HFFc6 (cell line): ENCODE measurements around the gene SARNP. TPM values are rescaled to one million over a fixed set of nuclear protein-coding genes. Genes with fewer than 3 reads are reported as not detected.

Experiments used
- DNase-seq: peaks from one replicate; pipeline ENCODE4 v3.0.0-alpha.2; 2018
- H3K27ac Mint-ChIP-seq: 2 replicates; pipeline ENCODE4 v1.8.0; 2020; ENCODE audit warnings: mild to moderate bottlenecking, mixed read lengths
- H3K27me3 Mint-ChIP-seq: 2 replicates; pipeline ENCODE4 v1.8.0; 2021; ENCODE audit warnings: mild to moderate bottlenecking, moderate library complexity, mixed read lengths; ENCODE audit not compliant: insufficient read depth
- H3K36me3 Mint-ChIP-seq: 2 replicates; pipeline ENCODE4 v1.8.0; 2021; ENCODE audit warnings: low read depth, mixed read lengths
- H3K4me1 Mint-ChIP-seq: 2 replicates; pipeline ENCODE4 v1.8.0; 2020; ENCODE audit warnings: low read depth, mixed read lengths
- H3K4me3 Mint-ChIP-seq: 2 replicates; pipeline ENCODE4 v1.8.0; 2020; ENCODE audit warnings: mild to moderate bottlenecking, moderate library complexity, mixed read lengths
- H3K9me3 Mint-ChIP-seq: 2 replicates; pipeline ENCODE4 v1.8.0; 2020; ENCODE audit warnings: mild to moderate bottlenecking, mixed read lengths
- total RNA-seq, 6 experiments: library from RNA; stranded (reverse); fragmentation: NEBNext Ultra II Directional; extraction: Animal tissue kit (Norgen Biotek cat#: 25700); gene quantifications; 2 replicates in 1 of 6; 3 replicates in 5 of 6; pipeline ENCODE4 v1.2.3, GENCODE V29; 2021
- TF ChIP-seq, protein P1 (sequence below): fragments of 200-600 bp; sonication (generic); IDR thresholded peaks from 2 replicates; pipeline ENCODE4 v1.5.0; 2021; ENCODE audit warnings: antibody characterized with exemption, mild to moderate bottlenecking

Gene SARNP
- total RNA-seq, 6 experiments from 2014 or later = 68.9 to 85.5 (median 78.4) TPM

- Mint-ChIP-seq H3K27ac (no peak overlapping the region), H3K27me3 (peaks cover 3% of the 10 kb centered on the region; the same call in 1 of the 2 replicates), H3K4me1 (peaks cover 26% of the 10 kb centered on the region), H3K9me3 (no peaks in the 10 kb centered on the region), H3K36me3 (no peaks in the 10 kb centered on the region), H3K4me3 (no peak overlapping the region)
- TF ChIP-seq, protein P1, sequence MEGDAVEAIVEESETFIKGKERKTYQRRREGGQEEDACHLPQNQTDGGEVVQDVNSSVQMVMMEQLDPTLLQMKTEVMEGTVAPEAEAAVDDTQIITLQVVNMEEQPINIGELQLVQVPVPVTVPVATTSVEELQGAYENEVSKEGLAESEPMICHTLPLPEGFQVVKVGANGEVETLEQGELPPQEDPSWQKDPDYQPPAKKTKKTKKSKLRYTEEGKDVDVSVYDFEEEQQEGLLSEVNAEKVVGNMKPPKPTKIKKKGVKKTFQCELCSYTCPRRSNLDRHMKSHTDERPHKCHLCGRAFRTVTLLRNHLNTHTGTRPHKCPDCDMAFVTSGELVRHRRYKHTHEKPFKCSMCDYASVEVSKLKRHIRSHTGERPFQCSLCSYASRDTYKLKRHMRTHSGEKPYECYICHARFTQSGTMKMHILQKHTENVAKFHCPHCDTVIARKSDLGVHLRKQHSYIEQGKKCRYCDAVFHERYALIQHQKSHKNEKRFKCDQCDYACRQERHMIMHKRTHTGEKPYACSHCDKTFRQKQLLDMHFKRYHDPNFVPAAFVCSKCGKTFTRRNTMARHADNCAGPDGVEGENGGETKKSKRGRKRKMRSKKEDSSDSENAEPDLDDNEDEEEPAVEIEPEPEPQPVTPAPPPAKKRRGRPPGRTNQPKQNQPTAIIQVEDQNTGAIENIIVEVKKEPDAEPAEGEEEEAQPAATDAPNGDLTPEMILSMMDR = no peak
- DNase-seq = no peak
Observed at GRCh38 chr12:55736076-55736475, 81.4 kb downstream of the SARNP start.

- Mint-ChIP-seq H3K36me3 (no peaks in the 10 kb centered on the region; the same call in 1 of the 2 replicates), H3K9me3 (no peaks in the 10 kb centered on the region), H3K27me3 (peaks cover 5% of the 10 kb centered on the region), H3K27ac (no peak overlapping the region), H3K4me1 (peaks cover 41% of the 10 kb centered on the region), H3K4me3 (no peak overlapping the region)
- no peak for DNase-seq
- TF ChIP-seq, protein P1 = no peak
Observed at GRCh38 chr12:55734595-55734994, 82.9 kb downstream of the SARNP start.

DNA sequence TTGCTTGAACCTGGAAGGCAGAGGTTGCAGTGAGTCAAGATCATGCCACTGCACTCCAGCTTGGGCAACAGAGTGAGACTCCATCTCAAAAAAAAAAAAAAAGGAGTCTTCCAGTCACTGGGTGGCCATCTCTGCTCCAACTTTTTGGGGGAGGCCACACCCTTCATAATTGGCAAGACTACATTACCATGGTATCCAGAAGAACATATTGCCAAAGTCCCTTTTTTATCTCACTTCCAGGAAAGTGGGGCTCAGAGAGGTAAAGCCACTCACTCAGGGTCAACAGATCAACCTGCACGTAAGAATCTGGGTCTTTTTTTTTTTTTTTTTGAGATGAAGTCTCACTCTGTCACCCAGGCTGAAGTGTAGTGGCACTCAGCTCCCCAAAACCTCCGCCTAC lies 83.7 kb downstream of the SARNP start:
- Mint-ChIP-seq H3K4me3 (no peak overlapping the region), H3K4me1 (peaks cover 43% of the 10 kb centered on the region), H3K9me3 (no peaks in the 10 kb centered on the region), H3K36me3 (no peaks in the 10 kb centered on the region; the same call in 1 of the 2 replicates), H3K27ac (no peak overlapping the region), H3K27me3 (peaks cover 5% of the 10 kb centered on the region)
- DNase-seq = no peak
- TF ChIP-seq, protein P1 = no peak

- no peak overlapping the region for H3K27ac Mint-ChIP-seq
- no peaks in the 10 kb centered on the region; the same call in 1 of the 2 replicates for H3K36me3 Mint-ChIP-seq
- no peak for DNase-seq
- peaks cover 38% of the 10 kb centered on the region for H3K4me1 Mint-ChIP-seq
- peaks cover 5% of the 10 kb centered on the region for H3K27me3 Mint-ChIP-seq
- H3K9me3 Mint-ChIP-seq = no peaks in the 10 kb centered on the region
- TF ChIP-seq, protein P1 = no peak
- no peak overlapping the region for H3K4me3 Mint-ChIP-seq
Observed at GRCh38 chr12:55733021-55733555, 84.4 kb downstream of the SARNP start.

- H3K9me3 Mint-ChIP-seq = no peaks in the 10 kb centered on the region
- H3K27ac Mint-ChIP-seq = no peak overlapping the region
- peaks cover 7% of the 10 kb centered on the region for H3K27me3 Mint-ChIP-seq
- DNase-seq = no peak
- H3K36me3 Mint-ChIP-seq = peaks cover 5% of the 10 kb centered on the region
- no peak overlapping the region for H3K4me3 Mint-ChIP-seq
- TF ChIP-seq, protein P1 = no peak
- peaks cover 34% of the 10 kb centered on the region for H3K4me1 Mint-ChIP-seq
Observed at GRCh38 chr12:55732288-55732687, 85.2 kb downstream of the SARNP start.
